GM12892 (cell line): ENCODE measurements around the gene PTPRN2.
"Not testable (repeated sequence)": the region's sequence is repeated elsewhere in the genome, so short reads cannot be mapped to it uniquely, and the experiment has no call there.

ENCODE experiments used
- POLR2A ChIP-seq: IDR thresholded peaks from 2 replicates; pipeline ENCODE4 v1.6.1; 2011; ENCODE audit warnings: low read depth, low read length, control low read depth
- POLR2AphosphoS5 ChIP-seq: IDR thresholded peaks from 2 replicates; pipeline ENCODE4 v1.6.1; 2011; ENCODE audit warnings: low read depth, low read length, control low read depth
- TAF1 ChIP-seq: IDR thresholded peaks from 2 replicates; pipeline ENCODE4 v1.6.1; 2011; ENCODE audit warnings: low read depth, mild to moderate bottlenecking, control low read depth, low read length, borderline replicate concordance

DNA sequence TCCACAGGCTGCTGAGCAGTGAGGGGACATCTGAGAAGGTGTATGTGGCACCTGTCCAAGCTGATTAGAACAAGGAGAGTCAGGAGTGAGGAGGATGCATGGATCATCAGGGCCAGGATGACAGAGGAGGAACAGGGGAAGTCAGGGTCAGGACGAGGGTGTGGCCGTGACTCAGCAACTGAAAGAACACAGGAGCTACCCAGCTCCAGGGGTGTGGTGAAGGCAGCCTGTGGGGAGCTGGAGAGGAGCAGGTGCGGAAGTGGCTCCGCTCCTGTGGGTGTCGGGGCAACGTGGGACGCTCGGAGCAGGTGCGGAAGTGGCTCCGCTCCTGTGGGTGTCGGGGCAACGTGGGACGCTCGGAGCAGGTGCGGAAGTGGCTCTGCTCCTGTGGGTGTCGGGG is 79.3 kb downstream of the PTPRN2 start:
- TF ChIP-seq POLR2A, POLR2AphosphoS5, TAF1: not testable (repeated sequence)
